CD4-positive, alpha-beta T cell treated with Interleukin-15 for 4 hours (primary cell): Measurements from ENCODE around the gene SYNJ1.
"Not testable (repeated sequence)": the region's sequence is repeated elsewhere in the genome, so short reads cannot be mapped to it uniquely, and the experiment has no call there.

Experiments used
- DNase-seq: peaks from one replicate; pipeline ENCODE4 v3.0.0-alpha.2; 2020; ENCODE audit warnings: low spot score

SYNJ1 gene

DNA sequence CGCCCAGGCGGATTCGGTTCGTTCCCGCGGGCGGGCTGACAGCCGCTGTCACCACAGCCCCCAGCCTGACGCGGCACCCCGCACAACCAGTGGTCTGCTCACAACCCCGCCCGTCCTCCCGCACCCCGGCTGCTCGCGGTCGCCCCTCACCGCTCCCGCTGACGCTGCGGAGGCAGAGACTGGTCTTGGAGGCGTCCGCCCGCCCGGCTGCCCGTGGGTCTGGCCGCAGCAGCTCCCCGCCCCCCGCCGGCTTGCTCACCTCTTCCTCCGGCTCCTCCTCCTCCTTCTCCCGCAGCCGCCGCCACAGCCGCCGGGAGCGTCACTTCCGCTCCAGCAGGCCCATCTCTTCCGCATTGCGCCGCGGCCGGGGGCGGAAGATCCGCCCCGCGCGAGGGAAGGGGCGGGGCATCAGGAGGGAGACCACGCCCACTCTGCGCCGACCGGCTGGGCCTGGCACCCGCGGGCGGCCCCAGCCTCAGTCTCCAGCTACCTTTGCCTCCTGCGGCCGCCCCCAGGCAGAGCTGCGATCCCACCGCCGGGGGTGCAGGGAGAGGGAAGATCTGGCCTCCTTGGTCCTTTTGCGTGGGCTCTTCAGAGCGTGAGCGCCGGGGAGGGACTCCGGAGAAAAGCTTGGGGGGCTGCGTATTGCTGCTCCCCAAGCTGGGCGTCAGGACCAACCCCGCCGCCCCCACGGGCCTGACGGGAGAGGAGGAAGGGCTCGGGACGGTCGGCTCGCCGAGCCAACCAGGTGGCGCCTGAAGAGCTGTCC is at the start of gene SYNJ1:
TSS of gene SYNJ1 (minus strand) at position 327 of the 769 bp plus-strand sequence. CDS start 1,118 bp downstream, outside the sequence.
- DNase-seq, result peak; percentile 92

- DNase-seq, result no peak
Measured at GRCh38 chr21:32777269-32777668, 49.5 kb upstream of the SYNJ1 start.

- DNase-seq, result no peak
Measured at GRCh38 chr21:32776743-32777142, 48.9 kb upstream of the SYNJ1 start.

GRCh38 chr21:32773048-32773344 is 45.2 kb upstream of the SYNJ1 start:
- not testable (repeated sequence) for DNase-seq

- DNase-seq, result peak; percentile 52
Measured at GRCh38 chr21:32772281-32773047, 44.7 kb upstream of the SYNJ1 start.

DNA sequence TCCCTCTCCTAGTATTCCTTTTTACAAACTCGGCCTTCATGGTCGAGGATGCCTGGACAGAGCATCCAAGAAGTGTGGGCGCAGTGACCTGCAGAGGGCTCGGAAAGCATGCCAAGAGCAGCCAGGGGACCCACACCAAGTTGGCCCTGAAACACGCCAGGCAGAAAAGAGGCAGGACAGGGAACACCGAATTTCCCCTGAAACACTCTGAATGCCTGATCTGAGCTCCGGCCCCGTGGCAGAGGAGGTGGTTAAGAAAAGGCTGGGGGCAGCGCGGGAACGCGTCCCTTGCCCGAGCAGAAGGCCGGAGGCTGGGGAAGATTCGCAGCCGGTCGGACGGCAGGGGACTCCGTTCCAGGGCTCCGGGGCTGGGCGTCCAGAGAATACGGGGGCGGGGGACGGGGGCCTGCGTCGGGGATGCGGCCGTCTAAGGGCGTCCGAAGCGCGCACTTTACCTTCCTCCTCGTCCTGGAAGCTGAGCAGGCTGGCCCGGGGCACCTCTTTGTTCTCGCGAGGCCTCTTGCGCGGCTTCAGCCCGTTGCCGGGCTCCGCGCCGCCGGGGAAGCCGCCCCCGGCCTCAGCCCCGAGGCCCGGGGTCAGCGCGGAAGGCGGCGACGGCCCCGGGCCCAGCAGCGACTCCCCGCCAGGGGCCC is 43.2 kb upstream of the SYNJ1 start:
- DNase-seq, result peak; percentile 18

GRCh38 chr21:32768530-32768929 is 40.7 kb upstream of the SYNJ1 start:
- DNase-seq, result no peak

DNA sequence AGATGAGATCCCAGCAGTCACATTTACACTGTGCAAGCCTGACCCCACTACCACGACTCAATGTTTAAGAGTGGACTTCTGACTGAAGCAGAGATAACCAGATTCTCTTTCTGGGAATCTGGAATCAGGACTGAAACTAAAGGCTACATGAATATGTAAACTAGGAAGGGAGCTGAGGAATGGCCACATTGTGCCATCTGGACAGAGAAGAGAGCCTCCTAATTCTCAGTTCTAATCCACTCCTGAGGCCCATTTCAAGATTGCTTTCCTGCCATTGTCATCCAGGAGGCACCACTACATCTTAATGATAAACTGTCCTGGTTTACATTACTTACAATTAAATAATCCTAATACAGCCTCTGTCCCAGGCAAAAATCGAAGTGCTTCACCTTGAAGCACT is 37.2 kb upstream of the SYNJ1 start:
- no peak for DNase-seq

GRCh38 chr21:32764186-32764585 is 36.4 kb upstream of the SYNJ1 start:
- no peak for DNase-seq

DNA sequence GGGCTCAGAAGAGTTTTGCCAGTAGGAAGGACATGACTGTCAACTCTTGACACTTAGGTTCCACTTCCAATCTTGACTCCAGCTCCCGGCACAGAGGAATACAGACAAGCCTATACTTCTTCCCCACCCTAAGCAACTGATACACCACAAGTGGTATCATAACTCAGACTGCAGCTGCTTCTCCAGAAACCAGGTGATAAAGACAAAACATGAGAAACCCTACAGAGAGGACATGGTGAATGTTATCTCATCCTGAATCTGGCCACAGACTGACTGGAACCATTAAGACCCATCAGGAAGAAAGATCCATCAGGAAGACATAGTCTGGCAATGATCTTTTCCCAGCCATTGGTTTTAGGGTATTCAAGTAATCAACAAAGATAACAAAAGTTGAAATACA is 30.0 kb upstream of the SYNJ1 start:
- no peak for DNase-seq

DNA sequence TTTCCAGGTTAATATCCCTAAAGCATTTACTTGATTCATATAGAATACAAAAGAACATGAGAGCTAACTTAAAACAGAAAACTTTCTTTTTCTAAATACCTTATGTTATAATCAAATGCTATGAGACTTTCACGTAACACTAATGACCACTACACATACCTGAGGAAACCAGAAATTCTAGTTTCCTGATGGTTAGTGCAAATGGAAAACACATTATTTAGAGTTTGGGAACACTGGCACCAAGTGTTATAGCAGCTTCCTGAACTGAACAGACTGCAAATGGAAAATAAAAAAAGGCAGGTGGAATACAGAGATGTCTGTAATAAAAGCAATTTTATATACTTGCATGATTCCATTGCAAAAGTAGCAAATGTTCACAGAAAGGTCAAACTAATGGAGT is 28.3 kb upstream of the SYNJ1 start:
- no peak for DNase-seq

DNA sequence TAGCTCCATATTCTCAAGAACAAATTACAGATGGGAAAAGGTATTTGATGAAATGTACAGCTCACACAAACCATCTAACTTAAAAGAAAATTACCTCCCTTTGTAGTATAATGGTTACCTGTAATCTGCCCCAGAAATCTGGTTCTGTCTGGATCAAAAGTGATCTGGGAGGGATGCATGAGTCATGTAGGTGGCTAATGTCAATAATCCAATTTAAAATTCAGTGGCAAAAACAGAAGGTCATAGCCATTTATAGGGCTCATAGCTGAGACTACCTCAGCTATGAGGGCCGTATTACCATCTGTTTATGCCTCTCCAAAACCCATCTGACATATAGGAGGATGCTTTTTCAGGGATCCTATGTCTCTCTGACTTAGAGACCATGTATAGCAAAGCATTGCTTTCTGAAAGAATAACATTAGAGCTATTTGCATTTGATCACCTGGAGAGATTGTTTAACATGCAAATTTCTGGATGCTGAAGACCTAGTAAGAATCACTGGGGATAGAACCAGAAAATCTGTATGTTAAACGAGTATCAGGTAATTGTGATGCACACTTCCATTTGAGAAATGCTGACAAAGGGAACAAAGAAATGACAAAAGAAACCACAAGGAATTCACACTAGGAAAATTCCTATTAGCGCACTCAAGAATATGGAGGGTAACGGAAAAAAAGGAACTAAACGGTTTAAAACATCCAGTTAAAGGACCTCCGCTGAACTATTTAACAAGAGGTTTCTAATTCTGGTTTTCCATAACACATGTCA is 26.2 kb upstream of the SYNJ1 start:
- no peak for DNase-seq

- DNase-seq, result no peak
Measured at GRCh38 chr21:32750405-32750804, 22.6 kb upstream of the SYNJ1 start.

GRCh38 chr21:32749662-32750061 is 21.8 kb upstream of the SYNJ1 start:
- DNase-seq, result no peak

DNA sequence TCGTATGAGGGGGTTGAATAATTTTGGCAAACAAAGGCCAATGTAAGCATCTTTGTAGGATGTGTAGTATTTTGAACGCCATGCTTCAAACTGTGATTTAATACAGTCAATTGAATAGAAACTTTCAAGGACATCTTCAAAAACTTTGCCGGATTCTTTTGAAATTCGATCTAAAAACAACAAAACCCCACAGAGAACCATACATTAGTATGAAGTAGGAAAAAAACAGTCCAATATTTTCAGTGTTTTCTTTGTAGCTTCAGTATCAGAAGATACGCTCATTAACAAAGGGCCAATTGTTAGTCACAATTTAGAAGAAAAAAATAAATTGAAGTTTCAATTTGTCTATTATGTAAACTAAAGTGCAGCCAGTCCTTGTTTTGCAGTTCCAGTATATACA is 20.7 kb upstream of the SYNJ1 start:
- no peak for DNase-seq

GRCh38 chr21:32747396-32747795 is 19.6 kb upstream of the SYNJ1 start:
- no peak for DNase-seq

- not testable (repeated sequence) for DNase-seq
Measured at GRCh38 chr21:32746711-32747110, 18.9 kb upstream of the SYNJ1 start.

DNA sequence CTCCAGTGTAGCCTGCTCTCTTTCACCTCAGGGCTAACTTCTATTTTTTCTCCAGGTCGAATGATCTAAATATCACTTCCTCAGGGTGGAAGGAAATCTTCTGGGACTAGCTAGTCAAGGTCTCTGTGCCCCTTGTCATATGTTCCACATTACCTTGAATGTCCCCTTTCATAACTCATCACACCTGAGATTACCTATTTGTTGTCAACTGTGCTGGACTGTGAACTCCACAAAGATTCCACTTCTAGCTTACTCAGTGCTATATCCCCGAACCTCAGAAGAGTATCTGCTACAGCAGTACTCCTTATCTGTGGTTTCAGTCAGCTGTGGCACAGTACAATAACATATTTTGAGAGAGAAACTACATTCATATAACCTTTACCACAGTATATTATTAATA is 14.6 kb upstream of the SYNJ1 start:
- no peak for DNase-seq

DNA sequence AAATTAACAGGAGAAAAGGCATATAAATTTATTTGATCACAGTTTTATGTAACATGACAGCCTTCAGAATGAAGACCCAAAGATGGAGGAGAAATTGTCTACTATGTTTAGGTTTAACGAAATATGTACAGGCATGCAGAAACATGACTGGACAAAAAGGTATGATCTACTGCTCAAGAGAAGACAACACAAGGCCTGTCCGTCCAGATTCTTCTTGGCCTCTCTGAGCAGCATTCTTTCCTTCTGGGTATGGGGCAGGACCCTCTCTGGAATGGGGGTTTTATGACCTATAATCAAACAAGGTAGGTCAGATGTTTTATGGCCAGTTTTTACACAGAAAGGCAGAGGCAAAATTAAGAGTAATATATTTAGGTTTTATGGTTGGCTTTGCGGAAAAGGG is 13.5 kb upstream of the SYNJ1 start:
- no peak for DNase-seq

DNA sequence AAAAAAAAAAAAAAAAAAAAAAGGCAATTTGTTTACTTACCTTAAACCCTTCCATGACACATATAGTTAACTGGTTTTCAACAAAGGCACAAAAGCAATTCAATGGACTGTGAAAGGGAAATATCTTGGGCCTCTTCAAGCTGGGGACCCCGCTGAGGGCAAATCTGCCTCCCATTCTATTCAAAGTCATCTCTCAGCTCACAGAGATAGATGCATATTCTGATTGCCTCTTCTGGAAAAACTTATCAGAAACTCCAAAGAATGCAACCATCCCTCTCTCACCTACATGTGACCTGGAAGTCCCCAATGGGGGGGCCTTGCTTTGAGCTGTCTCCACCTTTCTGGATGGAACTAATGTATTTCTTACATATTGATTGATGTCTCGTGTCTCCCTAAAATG is 12.1 kb upstream of the SYNJ1 start:
- no peak for DNase-seq

DNA sequence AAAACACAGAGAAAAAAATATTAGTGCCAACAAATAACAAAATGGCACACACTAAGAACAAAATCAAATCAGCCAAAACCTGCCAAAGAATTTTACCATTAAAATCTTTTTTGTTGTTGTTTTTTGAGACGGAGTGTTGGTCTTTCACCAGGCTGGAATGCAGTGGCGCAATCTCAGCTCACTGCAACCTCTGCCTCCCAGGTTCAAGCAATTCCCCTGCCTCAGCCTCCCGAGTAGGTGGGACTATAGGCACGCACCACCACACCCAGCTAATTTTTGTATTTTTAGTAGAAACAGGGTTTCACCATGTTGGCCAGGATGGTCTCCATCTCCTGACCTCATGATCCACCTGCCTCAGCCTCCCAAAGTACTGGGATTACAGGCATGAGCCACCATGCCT is 8.3 kb upstream of the SYNJ1 start:
- not testable (repeated sequence) for DNase-seq

- DNase-seq, result no peak
Measured at GRCh38 chr21:32735524-32735923, 7.7 kb upstream of the SYNJ1 start.
